Activated CD8-positive, alpha-beta memory T cell treated with anti-CD3 and anti-CD28 coated beads for 24 hours (primary cell): ENCODE results near the gene UPB1.
"Not testable (repeated sequence)": the region's sequence is repeated elsewhere in the genome, so short reads cannot be mapped to it uniquely, and the experiment has no call there.

ENCODE experiments used
- DNase-seq: peaks from one replicate; pipeline ENCODE4 v3.0.0-alpha.2; 2020

The UPB1 gene

DNA sequence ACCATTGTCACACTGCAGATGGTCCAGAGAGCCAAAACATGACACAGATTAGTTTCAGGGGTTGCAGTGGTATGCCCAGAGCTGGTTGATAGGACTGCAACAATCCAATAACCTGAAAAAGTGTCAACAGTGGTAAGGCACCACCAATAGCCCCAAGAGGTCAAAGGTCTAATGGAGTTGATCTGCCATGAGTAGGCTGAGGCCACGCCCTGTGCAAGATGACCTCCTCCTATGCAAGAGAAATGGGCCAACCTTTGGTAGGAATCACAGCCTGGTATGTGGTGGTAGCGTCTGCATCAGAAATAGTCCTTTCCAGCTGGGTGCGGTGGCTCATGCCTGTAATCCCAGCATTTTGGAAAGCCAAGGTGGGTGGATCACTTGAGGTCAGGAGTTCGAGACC, 40.2 kb downstream of the UPB1 start:
- no peak for DNase-seq

GRCh38 chr22:24536089-24536488, 41.0 kb downstream of the UPB1 start:
- no peak for DNase-seq

GRCh38 chr22:24540470-24540869, 45.3 kb downstream of the UPB1 start:
- no peak for DNase-seq

DNA sequence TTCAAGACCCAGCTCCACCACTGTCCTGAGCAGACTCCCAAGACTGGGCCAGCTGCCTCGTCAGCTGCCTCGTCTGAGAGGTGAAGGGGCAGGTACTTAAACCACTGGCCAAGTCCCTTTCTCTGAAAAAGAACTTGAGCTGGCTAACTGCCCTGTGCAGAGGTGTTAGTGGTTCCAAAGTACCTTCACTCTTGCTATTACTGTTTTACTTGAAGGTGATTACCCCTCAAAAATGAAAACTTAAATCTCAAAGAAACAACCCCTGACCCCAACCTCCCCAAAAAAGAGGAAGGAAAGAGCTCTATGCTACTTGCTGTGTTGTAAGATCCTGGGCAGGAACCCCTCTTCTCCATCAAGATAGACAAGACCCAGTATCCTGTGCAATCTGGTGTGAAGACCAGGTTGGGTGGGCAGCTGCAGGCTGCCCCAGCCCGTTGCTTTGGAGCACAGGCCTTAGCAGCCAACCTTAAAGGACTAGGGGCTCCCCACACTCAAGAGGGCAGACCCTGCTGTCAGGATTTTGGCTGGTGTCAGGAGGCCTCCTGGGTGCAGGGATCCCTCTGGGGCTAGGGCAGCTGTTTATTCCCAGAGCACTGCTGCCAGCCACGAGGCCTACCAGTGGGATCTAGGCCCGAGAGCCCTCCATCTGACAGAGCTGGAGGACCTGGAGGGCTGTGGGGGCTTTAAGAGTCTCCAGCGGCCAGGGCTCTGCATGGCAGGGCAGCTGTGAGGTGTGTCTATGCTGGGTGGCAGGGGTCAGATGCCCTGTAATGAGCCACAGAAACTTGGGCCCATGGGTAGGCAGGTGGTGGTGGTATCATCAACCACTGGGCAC, 46.8 kb downstream of the UPB1 start:
- DNase-seq: no peak

- DNase-seq: no peak
These were observed 47.5 kb downstream of the UPB1 start for GRCh38 chr22:24542641-24543040.

DNA sequence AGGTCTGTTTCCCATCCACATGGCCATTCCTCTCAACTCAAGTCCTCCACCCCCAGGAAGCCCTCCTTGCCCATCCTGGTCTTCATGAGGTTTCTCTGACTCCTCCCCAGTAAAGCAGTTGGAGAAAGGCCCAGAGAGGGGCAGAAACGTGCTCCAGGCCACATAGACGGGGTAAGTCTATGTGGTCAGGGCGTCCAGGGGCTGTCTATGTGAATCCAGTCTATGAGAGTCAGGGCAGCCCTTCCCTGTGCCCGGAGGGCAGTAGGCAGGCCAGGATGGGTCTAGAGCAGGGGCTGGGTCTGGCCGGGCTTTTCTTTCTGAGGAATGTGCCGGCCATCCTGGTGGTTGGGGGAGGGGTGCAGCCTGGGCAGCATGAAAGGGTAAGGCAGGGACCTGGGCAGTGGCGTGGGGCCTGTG, 48.1 kb downstream of the UPB1 start:
- DNase-seq: no peak

DNA sequence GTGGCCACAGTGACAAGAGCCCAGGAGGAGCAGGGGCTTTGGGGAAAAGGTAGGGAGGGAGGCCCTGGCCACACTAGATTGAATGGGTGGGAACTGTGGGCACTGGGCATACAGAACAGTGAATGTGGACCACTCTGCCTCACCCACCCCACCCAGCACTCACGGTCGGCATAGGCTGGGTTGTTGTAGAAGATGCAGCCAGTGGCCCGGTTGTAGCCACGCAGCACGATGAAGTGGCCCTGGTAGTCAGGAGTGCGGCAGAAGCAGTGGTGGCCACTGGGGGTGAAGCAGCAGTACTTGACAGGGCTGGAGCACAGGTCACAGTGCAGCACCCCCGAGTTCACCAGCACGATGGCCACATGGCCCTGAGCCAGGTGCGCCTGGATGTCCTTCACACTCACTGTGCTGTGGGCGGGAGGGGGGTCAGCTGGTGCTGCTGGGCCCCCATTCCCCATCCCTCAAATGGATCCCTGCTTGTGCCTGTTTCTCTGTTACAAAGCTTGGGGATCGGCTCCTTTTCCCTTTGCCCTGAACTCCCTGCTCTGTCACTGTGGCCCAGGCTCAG, 48.6 kb downstream of the UPB1 start:
- DNase-seq: no peak

GRCh38 chr22:24548812-24549211, 53.7 kb downstream of the UPB1 start:
- no peak for DNase-seq

DNA sequence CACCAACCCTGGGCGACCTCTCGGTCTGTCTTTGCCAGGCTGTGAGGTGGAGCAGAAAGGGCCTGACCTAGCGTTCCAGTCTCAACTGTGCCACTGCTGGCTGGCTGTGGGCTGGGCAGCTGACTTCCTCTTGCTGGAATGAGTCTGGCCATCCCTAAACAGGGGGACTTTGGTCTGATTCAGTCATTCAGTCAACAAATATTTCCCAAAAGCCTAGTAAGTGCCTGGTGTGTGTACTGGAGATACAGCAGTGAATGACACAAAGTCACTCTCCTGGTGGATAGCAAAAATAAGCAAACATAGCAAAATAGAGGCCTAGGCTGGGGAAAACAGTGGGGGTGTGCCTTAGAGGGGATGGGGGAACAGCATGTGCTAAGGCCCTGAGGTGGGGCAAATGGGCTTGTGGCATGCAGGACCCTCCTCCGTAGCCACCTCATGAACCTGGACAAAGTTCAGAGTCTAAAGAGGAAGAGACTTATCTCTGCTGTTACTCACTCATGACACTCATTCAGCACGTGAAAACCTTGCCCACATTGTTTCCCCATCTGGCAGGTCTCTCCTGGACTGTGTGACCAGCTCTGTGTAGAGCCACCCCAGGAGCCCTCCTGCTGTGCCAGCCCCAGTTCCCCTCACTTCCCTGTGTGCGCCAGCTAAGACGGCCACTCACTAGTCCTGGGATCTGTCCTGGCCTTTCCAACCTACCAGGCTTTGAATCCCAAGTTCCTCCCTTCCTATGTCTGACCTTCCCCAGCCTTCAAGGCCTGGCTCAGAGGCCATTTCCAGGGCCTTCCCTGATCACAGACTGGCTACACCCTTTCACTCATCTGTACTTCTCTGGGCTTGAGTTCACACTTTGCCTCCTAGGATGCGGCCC, 55.1 kb downstream of the UPB1 start:
- no peak for DNase-seq

DNA sequence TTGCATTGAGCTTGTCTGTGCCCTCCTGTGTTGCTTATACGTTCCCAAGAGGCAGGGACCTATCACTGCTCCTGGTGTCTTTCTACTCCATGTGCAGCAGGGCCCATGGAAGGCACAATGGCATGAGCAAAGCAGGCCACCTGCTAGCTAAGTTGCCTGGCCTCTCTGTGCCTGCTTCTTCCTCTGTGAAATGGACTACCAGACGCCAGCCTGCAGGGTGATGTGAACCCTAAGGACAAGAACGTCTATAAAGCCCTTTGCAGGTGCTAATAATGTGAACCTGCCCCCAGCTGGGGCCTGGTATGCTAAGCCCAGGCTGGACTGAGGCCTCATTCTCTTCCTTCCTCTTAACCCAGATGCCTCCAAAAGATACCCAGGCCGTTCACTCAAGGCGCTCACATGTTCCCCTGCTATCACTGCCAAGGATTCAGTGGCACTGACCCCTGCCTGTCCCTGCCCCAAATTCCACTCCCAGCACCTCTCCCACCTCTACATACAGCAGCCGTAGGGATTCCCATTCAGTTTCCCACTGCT, 55.8 kb downstream of the UPB1 start:
- no peak for DNase-seq

- not testable (repeated sequence) for DNase-seq
These were observed 57.6 kb downstream of the UPB1 start for GRCh38 chr22:24552503-24553286.

DNA sequence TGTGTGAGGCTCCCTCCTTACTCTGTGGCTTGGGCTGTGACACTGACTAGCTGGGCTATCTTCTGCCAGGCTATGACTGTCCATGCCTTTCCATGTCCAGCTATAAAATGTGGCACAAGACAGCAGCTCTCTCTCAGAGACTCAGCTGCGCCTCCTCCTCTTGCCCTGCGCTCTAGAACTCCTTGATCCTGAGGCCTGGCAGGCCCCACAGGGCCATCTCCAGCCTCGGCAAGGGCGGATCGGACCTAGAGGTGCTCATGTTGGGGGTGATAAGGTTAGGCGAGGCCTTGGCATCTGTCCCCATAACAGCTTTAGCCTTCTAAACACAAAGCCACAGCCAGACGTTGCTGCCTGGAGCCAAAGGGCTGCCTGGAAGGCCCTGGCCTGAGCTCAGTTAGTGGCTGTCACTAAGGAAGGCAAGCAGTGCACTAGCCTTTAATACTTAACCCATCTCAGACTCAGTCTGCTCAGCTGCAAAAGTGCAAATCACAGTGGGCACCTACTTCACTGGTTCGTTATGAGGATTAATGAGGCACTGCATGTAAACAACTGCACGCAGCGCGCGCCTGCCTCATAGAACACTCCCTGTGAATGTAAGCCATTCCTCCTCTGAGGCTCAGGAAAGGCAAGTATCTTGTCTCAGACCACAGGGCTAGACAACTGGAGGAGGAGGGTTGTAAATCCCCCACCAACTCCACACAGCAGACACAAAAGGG, 58.6 kb downstream of the UPB1 start:
- DNase-seq: no peak

DNA sequence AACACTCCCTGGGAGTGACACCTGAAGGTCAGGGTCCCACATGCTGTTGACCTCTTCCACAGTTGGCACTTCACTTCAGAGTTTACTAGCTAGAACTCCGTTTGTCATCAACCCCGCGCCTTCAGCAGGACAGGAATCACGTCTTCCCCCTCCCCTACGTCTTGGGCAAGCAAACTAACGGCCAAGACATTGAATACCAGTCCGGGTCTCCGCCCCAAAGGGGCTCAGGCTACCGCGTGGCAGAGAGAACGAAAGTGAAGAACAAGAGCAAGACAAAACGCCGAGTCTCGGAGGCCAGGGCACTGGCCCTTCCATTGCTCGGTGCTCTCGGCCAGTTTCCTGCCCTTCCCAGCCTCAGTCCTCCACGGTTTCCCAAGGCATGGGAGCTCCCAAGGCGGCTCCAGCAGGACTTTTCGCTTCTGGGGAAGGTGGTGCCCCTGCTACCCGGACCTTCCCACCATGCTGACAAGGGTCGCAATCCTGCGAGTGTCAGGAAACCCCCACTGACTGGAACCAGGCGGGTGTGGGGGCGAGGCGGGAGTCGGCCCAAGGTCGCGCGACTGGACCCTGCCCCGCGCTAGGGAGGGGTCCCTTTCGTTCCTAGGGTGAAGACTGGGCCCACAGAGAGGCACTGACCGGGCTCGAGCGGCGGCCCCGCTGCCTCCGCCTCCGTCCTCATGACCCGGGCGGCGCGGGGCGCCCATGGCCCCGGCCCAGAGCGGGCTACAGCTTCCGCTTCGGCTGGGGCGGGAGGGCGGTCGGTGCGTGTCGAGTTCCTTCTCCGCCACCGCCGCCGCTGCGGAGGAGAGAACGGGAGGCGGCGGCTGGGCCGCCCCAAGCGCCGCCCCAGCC, 59.4 kb downstream of the UPB1 start, which contains the start of gene GUCD1:
GUCD1 (minus strand) TSS at position 826 of the 852 bp plus-strand sequence; CDS start at position 679, 147 bp downstream.
- DNase-seq: peak; percentile 74

- peak; percentile 100 for DNase-seq
These were observed 60.3 kb downstream of the UPB1 start, which contains the start of gene SNRPD3 for GRCh38 chr22:24555165-24556039. TSS of gene SNRPD3 (plus strand) at chr22:24555999. CDS start at chr22:24557675, 1,676 bp downstream.

- no peak for DNase-seq
These were observed 64.3 kb downstream of the UPB1 start for GRCh38 chr22:24559471-24559870.

- no peak for DNase-seq
These were observed 68.1 kb downstream of the UPB1 start for GRCh38 chr22:24563246-24563645.

GRCh38 chr22:24564376-24565058, 69.4 kb downstream of the UPB1 start:
- DNase-seq: no peak

- DNase-seq: no peak
These were observed 69.9 kb downstream of the UPB1 start for GRCh38 chr22:24565077-24565476.
